Keratinocyte (primary cell): ENCODE results near the gene SNAP25. TPM values are rescaled to one million over a fixed set of nuclear protein-coding genes. Genes with fewer than 3 reads are reported as not detected.

Experiments
- DNase-seq: peaks from one replicate; pipeline ENCODE4 v3.0.0-alpha.2; 2011; ENCODE audit warnings: low read depth, missing footprints, low spot score
- FAIRE-seq: peaks from 2 replicates; lab custom pipeline; 2011; peaks lifted over from hg19 to GRCh38; lab: Jason Lieb, UNC
- H2AFZ ChIP-seq: 2 replicates; pipeline ENCODE4 v1.6.0; 2012; ENCODE audit warnings: low read length, control low read depth, inconsistent platforms; ENCODE audit not compliant: control insufficient read depth
- H3K27ac ChIP-seq: 2 replicates; pipeline ENCODE4 v1.5.1; 2011; ENCODE audit warnings: low read length; ENCODE audit not compliant: control insufficient read depth, insufficient read depth
- H3K27me3 ChIP-seq: 3 replicates; pipeline ENCODE4 v1.6.0; 2011; ENCODE audit warnings: low read length; ENCODE audit not compliant: control insufficient read depth, insufficient read depth; ENCODE audit errors: extremely low read depth
- H3K36me3 ChIP-seq, 2 experiments: 2 replicates in 1 of 2; 3 replicates in 1 of 2; pipeline ENCODE4 v1.5.1; 2011; ENCODE audit warnings: low read length in 2 of 2, mild to moderate bottlenecking in 1 of 2; ENCODE audit not compliant: control insufficient read depth in 2 of 2, insufficient read depth in 2 of 2; ENCODE audit errors: extremely low read depth in 1 of 2
- H3K4me1 ChIP-seq: 3 replicates; pipeline ENCODE4 v1.5.1; 2011; ENCODE audit warnings: low read length; ENCODE audit not compliant: control insufficient read depth, insufficient read depth; ENCODE audit errors: extremely low read depth
- H3K4me2 ChIP-seq: 3 replicates; pipeline ENCODE4 v1.6.0; 2011; ENCODE audit warnings: low read depth, low read length; ENCODE audit not compliant: control insufficient read depth, insufficient read depth; ENCODE audit errors: extremely low read depth
- H3K4me3 ChIP-seq, 3 experiments: fragments of 200-600 bp in 1 of 3; sonication (generic) in 1 of 3; 2 replicates in 2 of 3; 3 replicates in 1 of 3; pipeline ENCODE4 v1.5.1; 2011 to 2016; ENCODE audit warnings: low read length in 3 of 3, mild to moderate bottlenecking in 3 of 3, control low read depth in 2 of 3, inconsistent platforms in 1 of 3, low read depth in 1 of 3, mixed read lengths in 1 of 3, mixed run types in 1 of 3, moderate library complexity in 1 of 3; ENCODE audit not compliant: control insufficient read depth in 2 of 3, insufficient read depth in 2 of 3; ENCODE audit errors: extremely low read depth in 1 of 3
- H3K79me2 ChIP-seq: 2 replicates; pipeline ENCODE4 v1.6.0; 2012; ENCODE audit warnings: low read length; ENCODE audit not compliant: control insufficient read depth, insufficient read depth
- H3K9ac ChIP-seq: 3 replicates; pipeline ENCODE4 v1.6.0; 2011; ENCODE audit warnings: low read length; ENCODE audit not compliant: control insufficient read depth, insufficient read depth; ENCODE audit errors: extremely low read depth
- H3K9me1 ChIP-seq: 3 replicates; pipeline ENCODE4 v1.6.0; 2011; ENCODE audit warnings: low read length; ENCODE audit not compliant: control insufficient read depth, insufficient read depth; ENCODE audit errors: extremely low read depth
- H3K9me3 ChIP-seq: 2 replicates; pipeline ENCODE4 v1.5.1; 2012; ENCODE audit warnings: low read depth, low read length; ENCODE audit not compliant: control insufficient read depth
- H4K20me1 ChIP-seq: 3 replicates; pipeline ENCODE4 v1.6.0; 2011; ENCODE audit warnings: low read length; ENCODE audit not compliant: control insufficient read depth, insufficient read depth; ENCODE audit errors: extremely low read depth
- EZH2 ChIP-seq: IDR thresholded peaks from one replicate; pipeline ENCODE4 v1.6.1; 2012; ENCODE audit warnings: inconsistent platforms, mild to moderate bottlenecking, low read length, moderate library complexity
- dilution Hi-C: fragments of 300-500 bp; cut with MboI; formaldehyde crosslinking; loops from one replicate; pipeline ENCODE4 v1.7.0; 2020; ENCODE audit warnings: low sequenced_read_pairs; ENCODE audit not compliant: extremely low pct_ligation_motif_present
- polyA plus RNA-seq, 5 experiments: library from polyadenylated mRNA; depleted of rRNA in 3 of 5; stranded (reverse) in 3 of 5; stranded (forward) in 1 of 5; unstranded in 1 of 5; fragments of >200 nt; gene quantifications; 1 replicate in 1 of 5; 2 replicates in 3 of 5; 3 replicates in 1 of 5; pipeline versions ENCODE4 v1.2.1 to v1.2.3, GENCODE V29; 2011 to 2012; ENCODE audit warnings: missing spikeins in 2 of 5, low read depth in 1 of 5, low replicate concordance in 1 of 5
- TF ChIP-seq, protein P1 (sequence below), 3 experiments: IDR thresholded peaks in 1 of 3; conservative IDR thresholded peaks in 1 of 3; optimal IDR thresholded peaks in 1 of 3; 2 replicates in 2 of 3; 3 replicates in 1 of 3; pipeline versions ENCODE3 to v1.5.1; 2011; ENCODE audit warnings: low read length in 3 of 3, mild to moderate bottlenecking in 3 of 3, moderate library complexity in 2 of 3, control low read depth in 1 of 3, inconsistent platforms in 1 of 3; ENCODE audit not compliant: insufficient read depth in 2 of 3; ENCODE audit errors: extremely low read depth in 1 of 3

SNAP25 gene
- polyA plus RNA-seq, 1 donor (not counting 4 experiments of a cell fraction or from before 2014, with no cell fraction given) = not detected

DNA sequence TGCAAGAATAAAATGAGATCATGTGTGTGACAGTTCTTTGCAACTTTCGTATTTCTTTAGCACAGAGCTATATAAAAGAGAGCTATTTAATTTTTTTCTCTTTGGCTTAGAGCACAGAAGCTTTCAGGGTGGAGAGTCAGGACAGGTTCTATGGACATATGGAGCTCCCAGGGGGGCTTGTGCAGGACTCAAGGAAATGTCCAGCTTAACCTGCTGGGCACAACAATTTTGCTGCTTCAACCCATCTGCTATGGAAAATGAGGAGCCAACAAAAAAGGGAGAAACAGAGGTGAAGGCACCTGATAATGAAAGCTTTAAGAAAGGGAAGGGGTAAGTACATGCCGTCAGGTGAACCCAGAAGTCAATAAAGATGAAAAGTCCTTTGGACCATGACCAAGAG is 5.1 kb upstream of the SNAP25 start:
- Histone ChIP-seq H3K9me3 (no peaks in the 10 kb centered on the region), H3K4me2 (no peak overlapping the region), H3K79me2 (no peaks in the 10 kb centered on the region), H3K27ac (no peak overlapping the region), H3K27me3 (peaks cover 17% of the 10 kb centered on the region), H3K9ac (no peak overlapping the region), H4K20me1 (no peaks in the 10 kb centered on the region), H3K4me1 (peaks cover 4% of the 10 kb centered on the region), H2AFZ (no peak overlapping the region), H3K36me3 (no peaks in the 10 kb centered on the region), H3K9me1 (no peaks in the 10 kb centered on the region), H3K4me3 (no peak overlapping the region)
- no peak for DNase-seq
- FAIRE-seq = no peak
- TF ChIP-seq, protein P1, sequence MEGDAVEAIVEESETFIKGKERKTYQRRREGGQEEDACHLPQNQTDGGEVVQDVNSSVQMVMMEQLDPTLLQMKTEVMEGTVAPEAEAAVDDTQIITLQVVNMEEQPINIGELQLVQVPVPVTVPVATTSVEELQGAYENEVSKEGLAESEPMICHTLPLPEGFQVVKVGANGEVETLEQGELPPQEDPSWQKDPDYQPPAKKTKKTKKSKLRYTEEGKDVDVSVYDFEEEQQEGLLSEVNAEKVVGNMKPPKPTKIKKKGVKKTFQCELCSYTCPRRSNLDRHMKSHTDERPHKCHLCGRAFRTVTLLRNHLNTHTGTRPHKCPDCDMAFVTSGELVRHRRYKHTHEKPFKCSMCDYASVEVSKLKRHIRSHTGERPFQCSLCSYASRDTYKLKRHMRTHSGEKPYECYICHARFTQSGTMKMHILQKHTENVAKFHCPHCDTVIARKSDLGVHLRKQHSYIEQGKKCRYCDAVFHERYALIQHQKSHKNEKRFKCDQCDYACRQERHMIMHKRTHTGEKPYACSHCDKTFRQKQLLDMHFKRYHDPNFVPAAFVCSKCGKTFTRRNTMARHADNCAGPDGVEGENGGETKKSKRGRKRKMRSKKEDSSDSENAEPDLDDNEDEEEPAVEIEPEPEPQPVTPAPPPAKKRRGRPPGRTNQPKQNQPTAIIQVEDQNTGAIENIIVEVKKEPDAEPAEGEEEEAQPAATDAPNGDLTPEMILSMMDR (optimal IDR thresholded peaks at IDR 0.05 in 1 of 3, IDR thresholded peaks at IDR 0.05 in 1 of 3, conservative IDR thresholded peaks at IDR 0.05 in 1 of 3; ENCODE audit: extremely low read depth in 1 of 3, insufficient read depth in 2 of 3, low read length in 3 of 3) = no peak
- no peak for TF ChIP-seq EZH2
- dilution Hi-C loops = no loop called here

DNA sequence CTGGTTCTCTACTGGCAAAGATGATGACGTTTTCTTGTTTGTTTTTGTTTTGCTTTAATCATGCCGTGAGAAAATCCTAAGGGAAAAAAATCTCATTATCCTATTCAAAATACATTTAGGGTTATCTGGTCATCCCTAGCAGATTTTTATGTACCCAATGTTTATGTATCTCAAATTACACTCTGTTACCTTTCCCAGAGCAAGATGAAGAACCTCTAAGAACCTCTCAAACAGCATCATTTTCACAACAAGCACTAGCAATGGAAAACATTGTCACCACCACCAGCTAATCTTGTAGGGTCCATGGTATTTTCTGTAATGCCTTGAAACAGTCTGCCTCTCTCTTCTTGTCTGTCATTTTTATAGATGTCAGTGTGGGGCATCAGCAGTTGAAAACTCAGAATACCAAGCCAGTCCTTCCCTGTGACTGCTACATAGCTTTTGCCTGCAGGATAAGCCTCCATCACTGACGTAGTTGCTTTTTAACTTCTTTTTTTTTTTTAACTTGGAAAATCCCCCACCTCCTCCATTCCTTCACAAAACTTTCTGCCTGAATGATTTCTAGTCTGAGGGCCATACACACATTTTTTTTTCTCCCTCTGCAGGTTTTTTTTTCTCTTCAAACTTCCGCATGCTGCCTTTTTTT is 2.4 kb upstream of the SNAP25 start:
- Histone ChIP-seq H3K27me3 (peaks cover 17% of the 10 kb centered on the region), H3K4me2 (no peak overlapping the region), H3K27ac (no peak overlapping the region), H3K79me2 (no peaks in the 10 kb centered on the region), H3K9me1 (no peaks in the 10 kb centered on the region), H3K9me3 (no peaks in the 10 kb centered on the region), H3K4me3 (no peak overlapping the region), H4K20me1 (no peaks in the 10 kb centered on the region), H2AFZ (no peak overlapping the region), H3K9ac (no peak overlapping the region), H3K4me1 (peaks cover 7% of the 10 kb centered on the region), H3K36me3 (no peaks in the 10 kb centered on the region)
- dilution Hi-C loops = no loop called here
- TF ChIP-seq, protein P1 (optimal IDR thresholded peaks at IDR 0.05 in 1 of 3, IDR thresholded peaks at IDR 0.05 in 1 of 3, conservative IDR thresholded peaks at IDR 0.05 in 1 of 3; ENCODE audit: extremely low read depth in 1 of 3, insufficient read depth in 2 of 3, low read length in 3 of 3) = no peak
- TF ChIP-seq EZH2 = no peak
- FAIRE-seq (no peak), DNase-seq (no peak)
